ENCODE results near the gene PRRX2.

Gene PRRX2

DNA sequence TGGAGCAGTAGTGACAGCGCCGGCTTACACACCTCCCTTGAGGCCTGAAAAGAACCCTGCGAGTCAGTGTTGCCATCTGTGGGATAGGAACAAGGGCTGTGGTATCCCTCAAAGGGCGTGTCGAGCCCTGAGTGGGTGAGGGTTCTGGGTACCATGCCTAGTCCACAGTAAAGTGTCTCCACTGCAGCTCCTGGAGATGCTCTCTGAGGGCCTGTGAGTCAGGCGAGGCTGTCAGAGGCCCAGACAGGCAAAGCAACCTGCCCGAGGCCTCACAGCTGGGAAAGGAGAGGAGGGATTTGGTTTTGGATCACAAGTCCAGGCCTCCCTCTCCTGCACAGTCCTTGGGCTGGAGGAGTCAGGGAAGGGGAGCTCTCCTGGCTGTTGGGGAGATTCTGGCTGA is 6.1 kb downstream of the PRRX2 start:
- no peak for TF ChIP-seq CTBP1 (IDR thresholded peaks at IDR 0.05; ENCODE audit: borderline replicate concordance)
- TF ChIP-seq BHLHE40 (IDR thresholded peaks at IDR 0.05; ENCODE audit: borderline replicate concordance), result no peak
- TF ChIP-seq TARDBP (IDR thresholded peaks at IDR 0.05), result no peak
- TF ChIP-seq FOXA1 (IDR thresholded peaks at IDR 0.05), result no peak
- TF ChIP-seq SP1 (IDR thresholded peaks at IDR 0.05), result no peak
- TF ChIP-seq HDGF (IDR thresholded peaks at IDR 0.05; ENCODE audit: borderline replicate concordance), result no peak
- TF ChIP-seq, protein P1, sequence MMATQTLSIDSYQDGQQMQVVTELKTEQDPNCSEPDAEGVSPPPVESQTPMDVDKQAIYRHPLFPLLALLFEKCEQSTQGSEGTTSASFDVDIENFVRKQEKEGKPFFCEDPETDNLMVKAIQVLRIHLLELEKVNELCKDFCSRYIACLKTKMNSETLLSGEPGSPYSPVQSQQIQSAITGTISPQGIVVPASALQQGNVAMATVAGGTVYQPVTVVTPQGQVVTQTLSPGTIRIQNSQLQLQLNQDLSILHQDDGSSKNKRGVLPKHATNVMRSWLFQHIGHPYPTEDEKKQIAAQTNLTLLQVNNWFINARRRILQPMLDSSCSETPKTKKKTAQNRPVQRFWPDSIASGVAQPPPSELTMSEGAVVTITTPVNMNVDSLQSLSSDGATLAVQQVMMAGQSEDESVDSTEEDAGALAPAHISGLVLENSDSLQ (IDR thresholded peaks at IDR 0.05), result no peak
- TF ChIP-seq ZNF384 (IDR thresholded peaks at IDR 0.05), result no peak
- no peak for TF ChIP-seq LEF1 (IDR thresholded peaks at IDR 0.05; ENCODE audit: borderline replicate concordance)
- POLR2A ChIA-PET, result interaction anchor here (1.1 kb wide), 1 partner anchor 26 kb away, joined by 6 read pairs; no protein-coding TSS in a partner anchor
- DNase-seq (ENCODE audit: extremely low spot score), result no peak
- CTCF ChIA-PET, result no interaction called here

DNA sequence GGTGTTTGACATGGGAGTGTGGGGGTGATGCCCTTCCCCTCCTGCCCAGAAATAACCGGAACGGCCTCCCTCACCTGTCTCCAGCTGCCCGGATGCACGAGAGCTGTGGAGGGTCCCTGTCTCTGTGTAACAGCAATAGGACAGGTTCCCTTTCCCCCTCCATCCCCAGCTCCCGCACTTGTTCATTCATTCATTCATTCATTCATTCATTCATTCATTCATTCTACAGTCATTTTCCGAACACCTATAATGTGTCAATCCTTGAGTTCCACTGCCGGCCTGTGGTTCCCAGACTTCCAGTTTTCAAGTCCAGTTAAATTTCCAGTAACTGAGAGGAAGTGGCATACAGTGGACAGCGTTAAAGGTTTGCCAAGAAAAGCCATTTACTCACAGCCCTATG is 7.3 kb downstream of the PRRX2 start:
- CTCF ChIA-PET, result interaction anchor here (0.6 kb wide), 1 partner anchor 214 kb away, joined by 3 read pairs; no protein-coding TSS in a partner anchor
- no peak for TF ChIP-seq FOXA1 (IDR thresholded peaks at IDR 0.05)
- TF ChIP-seq BHLHE40 (IDR thresholded peaks at IDR 0.05; ENCODE audit: borderline replicate concordance), result no peak
- no peak for TF ChIP-seq L3MBTL2 (conservative IDR thresholded peaks at IDR 0.05)
- TF ChIP-seq, protein P1 (IDR thresholded peaks at IDR 0.05), result no peak
- TF ChIP-seq HDGF (IDR thresholded peaks at IDR 0.05; ENCODE audit: borderline replicate concordance), result no peak
- no peak for TF ChIP-seq ELF4 (IDR thresholded peaks at IDR 0.05)
- no peak for TF ChIP-seq ZNF384 (IDR thresholded peaks at IDR 0.05)
- TF ChIP-seq NFRKB (IDR thresholded peaks at IDR 0.05), result no peak
- TF ChIP-seq SUZ12 (IDR thresholded peaks at IDR 0.05), result no peak
- DNase-seq (ENCODE audit: extremely low spot score), result no peak
- POLR2A ChIA-PET, result no interaction called here

DNA sequence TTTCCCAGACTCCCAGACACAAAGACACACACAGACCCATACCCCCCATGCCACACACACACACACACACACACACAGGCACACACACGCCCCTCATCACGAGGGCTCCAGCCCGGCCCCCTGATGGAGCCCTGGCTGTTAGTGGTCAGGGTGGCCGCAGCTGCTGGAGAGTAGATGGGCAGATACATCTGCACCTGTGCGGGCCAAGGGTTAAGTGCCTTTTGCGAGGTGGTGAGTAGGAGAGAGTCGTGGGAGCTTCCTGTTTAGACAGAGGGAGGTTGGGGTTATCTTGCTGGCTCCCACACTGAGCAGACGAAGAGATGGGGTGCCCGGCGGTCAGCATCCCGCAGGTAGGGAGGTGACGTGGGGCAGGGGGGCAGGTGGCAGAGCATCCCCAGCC is 8.2 kb downstream of the PRRX2 start:
- ChIA-PET CTCF (interaction anchor here (0.6 kb wide), 1 partner anchor 215 kb away, joined by 3 read pairs; no protein-coding TSS in a partner anchor), POLR2A (interaction anchor here (0.6 kb wide), 1 partner anchor 29 kb away, joined by 3 read pairs; no protein-coding TSS in a partner anchor)
- no peak for TF ChIP-seq FOXA1 (IDR thresholded peaks at IDR 0.05)
- no peak for TF ChIP-seq CTBP1 (IDR thresholded peaks at IDR 0.05; ENCODE audit: borderline replicate concordance)
- no peak for TF ChIP-seq SUZ12 (IDR thresholded peaks at IDR 0.05)
- no peak for TF ChIP-seq ZNF384 (IDR thresholded peaks at IDR 0.05)
- TF ChIP-seq FOXK2 (IDR thresholded peaks at IDR 0.05), result no peak
- no peak for TF ChIP-seq ARNT (IDR thresholded peaks at IDR 0.05)
- TF ChIP-seq, protein P1 (IDR thresholded peaks at IDR 0.05), result no peak
- TF ChIP-seq SP1 (IDR thresholded peaks at IDR 0.05), result no peak
- no peak for TF ChIP-seq TARDBP (IDR thresholded peaks at IDR 0.05)
- TF ChIP-seq BHLHE40 (IDR thresholded peaks at IDR 0.05; ENCODE audit: borderline replicate concordance), result no peak
- TF ChIP-seq LEF1 (IDR thresholded peaks at IDR 0.05; ENCODE audit: borderline replicate concordance), result no peak
- no peak for TF ChIP-seq FOXM1 (IDR thresholded peaks at IDR 0.05; ENCODE audit: borderline replicate concordance)
- TF ChIP-seq L3MBTL2 (conservative IDR thresholded peaks at IDR 0.05), result no peak
- TF ChIP-seq HDGF (IDR thresholded peaks at IDR 0.05; ENCODE audit: borderline replicate concordance), result no peak
- no peak for TF ChIP-seq NFRKB (IDR thresholded peaks at IDR 0.05)
- no peak for TF ChIP-seq ELF4 (IDR thresholded peaks at IDR 0.05)
- DNase-seq (ENCODE audit: extremely low spot score), result no peak

DNA sequence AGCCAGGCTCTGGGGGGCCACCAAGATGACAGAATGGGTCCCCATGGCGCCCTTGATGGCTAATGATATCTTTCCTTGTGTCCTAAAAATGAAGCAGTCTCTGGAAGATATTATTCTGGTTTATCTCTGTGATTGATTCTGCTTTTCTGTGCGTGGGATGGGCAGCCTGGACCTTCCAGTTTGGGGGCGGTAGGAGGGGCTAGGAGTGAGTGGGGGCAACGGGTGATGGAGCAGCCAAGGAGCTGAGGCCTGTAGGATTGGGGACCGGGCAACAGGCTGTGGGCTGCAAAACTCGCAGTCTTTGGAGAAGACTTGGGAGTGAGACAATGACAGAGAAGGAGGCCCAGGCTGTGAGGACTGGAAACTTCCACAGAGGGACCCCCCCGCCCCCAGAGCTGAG is 8.8 kb downstream of the PRRX2 start:
- no peak for DNase-seq (ENCODE audit: extremely low spot score)
- TF ChIP-seq FOXA1 (IDR thresholded peaks at IDR 0.05) (no peak), ELF4 (IDR thresholded peaks at IDR 0.05) (no peak), LEF1 (IDR thresholded peaks at IDR 0.05; ENCODE audit: borderline replicate concordance) (no peak), ZNF384 (IDR thresholded peaks at IDR 0.05) (no peak), CTBP1 (IDR thresholded peaks at IDR 0.05; ENCODE audit: borderline replicate concordance) (no peak), ARNT (IDR thresholded peaks at IDR 0.05) (no peak), L3MBTL2 (conservative IDR thresholded peaks at IDR 0.05) (no peak), HDGF (IDR thresholded peaks at IDR 0.05; ENCODE audit: borderline replicate concordance) (no peak), FOXK2 (IDR thresholded peaks at IDR 0.05) (no peak), BHLHE40 (IDR thresholded peaks at IDR 0.05; ENCODE audit: borderline replicate concordance) (no peak)
- CTCF ChIA-PET, result no interaction called here
- POLR2A ChIA-PET, result interaction anchor here (0.6 kb wide), 1 partner anchor 28 kb away, joined by 3 read pairs; no protein-coding TSS in a partner anchor

DNA sequence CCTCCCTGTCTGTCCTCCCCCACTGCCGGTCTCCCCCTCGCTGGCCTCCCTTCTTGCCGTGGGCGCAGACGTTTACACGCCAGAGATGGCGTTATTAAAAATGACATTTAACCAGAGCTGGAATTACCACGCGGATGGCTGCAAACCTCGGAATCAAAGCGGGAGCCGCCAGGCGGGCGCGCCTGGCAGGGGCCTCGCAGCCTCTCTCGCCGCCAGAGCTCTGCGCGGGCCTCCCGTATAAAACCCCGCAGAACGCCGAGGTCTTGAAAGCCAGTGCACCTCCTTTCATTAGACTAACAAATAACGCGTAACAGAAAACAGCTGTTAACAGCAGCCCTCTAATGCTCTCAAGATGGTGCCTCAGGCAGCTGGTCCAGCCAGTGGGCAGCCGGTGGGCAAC is 10.2 kb downstream of the PRRX2 start:
- ChIA-PET CTCF (no interaction called here), POLR2A (interaction anchor here (0.9 kb wide), 1 partner anchor 22 kb away, joined by 4 read pairs; no protein-coding TSS in a partner anchor)
- DNase-seq (ENCODE audit: extremely low spot score), result no peak
- TF ChIP-seq SP1 (IDR thresholded peaks at IDR 0.05), result no peak
- TF ChIP-seq HDGF (IDR thresholded peaks at IDR 0.05; ENCODE audit: borderline replicate concordance), result no peak
- TF ChIP-seq, protein P1 (IDR thresholded peaks at IDR 0.05), result no peak
- TF ChIP-seq ZNF384 (IDR thresholded peaks at IDR 0.05), result no peak
- no peak for TF ChIP-seq NFRKB (IDR thresholded peaks at IDR 0.05)
- TF ChIP-seq LEF1 (IDR thresholded peaks at IDR 0.05; ENCODE audit: borderline replicate concordance), result no peak

DNA sequence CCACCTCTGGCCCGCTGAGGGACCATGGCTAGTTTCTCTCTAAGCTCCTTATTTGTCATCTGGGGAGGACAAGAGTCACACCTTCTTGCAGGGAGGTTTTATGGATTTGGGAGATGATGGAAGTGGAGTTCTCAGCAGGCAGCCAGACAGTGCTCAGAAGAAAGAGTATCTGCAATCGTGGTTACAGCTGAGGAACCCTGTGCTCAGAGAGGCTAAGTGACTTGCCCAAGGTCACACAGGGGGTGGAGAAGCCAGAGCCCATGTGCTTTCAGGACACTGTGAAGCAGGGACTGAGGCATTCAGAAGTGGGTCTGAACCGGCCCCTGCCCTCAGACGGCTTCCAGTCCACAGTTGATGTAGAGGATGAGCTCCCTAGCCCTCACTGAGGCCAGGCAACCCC is 10.8 kb downstream of the PRRX2 start:
- ChIA-PET POLR2A (interaction anchor here (0.9 kb wide), 1 partner anchor 21 kb away, joined by 4 read pairs; no protein-coding TSS in a partner anchor), CTCF (no interaction called here)
- TF ChIP-seq FOXA1 (IDR thresholded peaks at IDR 0.05) (no peak), ARNT (IDR thresholded peaks at IDR 0.05) (no peak)
- DNase-seq (ENCODE audit: extremely low spot score), result no peak
